T1000 (cell line): ENCODE results near the gene DPP4.

ENCODE experiments used
- DNase-seq: peaks from one replicate; lab custom pipeline; 2025; ENCODE audit warnings: mixed read lengths; lab: John Stamatoyannopoulos, UW

The DPP4 gene

GRCh38 chr2:162085090-162085891 lies 11.3 kb upstream of the DPP4 start:
- DNase-seq, result no peak

GRCh38 chr2:162084536-162084935 lies 10.5 kb upstream of the DPP4 start:
- no peak for DNase-seq

GRCh38 chr2:162082681-162083080 lies 8.7 kb upstream of the DPP4 start:
- no peak for DNase-seq

DNA sequence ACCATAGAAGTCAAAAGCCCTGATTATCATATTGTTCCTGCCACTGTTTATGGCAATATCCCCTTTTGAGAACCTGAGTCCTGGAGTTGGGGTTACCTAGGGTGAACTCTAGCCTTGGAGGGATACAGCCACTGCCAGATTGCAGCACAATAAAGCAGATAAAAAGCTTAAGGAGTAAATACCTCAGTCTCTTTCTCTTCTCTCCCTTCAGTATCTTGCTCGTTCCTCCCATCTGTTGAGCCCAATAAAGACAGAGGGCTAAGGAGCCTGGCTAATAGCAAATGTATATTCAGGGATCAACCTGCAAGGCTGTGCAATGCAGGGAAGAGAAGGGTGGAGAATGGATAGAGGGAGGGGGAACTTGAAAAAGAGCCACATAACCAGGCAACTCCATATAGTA lies 8.0 kb upstream of the DPP4 start:
- DNase-seq, result no peak

GRCh38 chr2:162079514-162079913 lies 5.5 kb upstream of the DPP4 start:
- DNase-seq, result no peak

GRCh38 chr2:162075689-162076132 lies 1.7 kb upstream of the DPP4 start:
- no peak for DNase-seq

- DNase-seq, result no peak
Measured at GRCh38 chr2:162074928-162075688, 1.1 kb upstream of the DPP4 start.

- DNase-seq, result no peak
Measured at GRCh38 chr2:162074632-162074895, 549 bp upstream of the DPP4 start.

DNA sequence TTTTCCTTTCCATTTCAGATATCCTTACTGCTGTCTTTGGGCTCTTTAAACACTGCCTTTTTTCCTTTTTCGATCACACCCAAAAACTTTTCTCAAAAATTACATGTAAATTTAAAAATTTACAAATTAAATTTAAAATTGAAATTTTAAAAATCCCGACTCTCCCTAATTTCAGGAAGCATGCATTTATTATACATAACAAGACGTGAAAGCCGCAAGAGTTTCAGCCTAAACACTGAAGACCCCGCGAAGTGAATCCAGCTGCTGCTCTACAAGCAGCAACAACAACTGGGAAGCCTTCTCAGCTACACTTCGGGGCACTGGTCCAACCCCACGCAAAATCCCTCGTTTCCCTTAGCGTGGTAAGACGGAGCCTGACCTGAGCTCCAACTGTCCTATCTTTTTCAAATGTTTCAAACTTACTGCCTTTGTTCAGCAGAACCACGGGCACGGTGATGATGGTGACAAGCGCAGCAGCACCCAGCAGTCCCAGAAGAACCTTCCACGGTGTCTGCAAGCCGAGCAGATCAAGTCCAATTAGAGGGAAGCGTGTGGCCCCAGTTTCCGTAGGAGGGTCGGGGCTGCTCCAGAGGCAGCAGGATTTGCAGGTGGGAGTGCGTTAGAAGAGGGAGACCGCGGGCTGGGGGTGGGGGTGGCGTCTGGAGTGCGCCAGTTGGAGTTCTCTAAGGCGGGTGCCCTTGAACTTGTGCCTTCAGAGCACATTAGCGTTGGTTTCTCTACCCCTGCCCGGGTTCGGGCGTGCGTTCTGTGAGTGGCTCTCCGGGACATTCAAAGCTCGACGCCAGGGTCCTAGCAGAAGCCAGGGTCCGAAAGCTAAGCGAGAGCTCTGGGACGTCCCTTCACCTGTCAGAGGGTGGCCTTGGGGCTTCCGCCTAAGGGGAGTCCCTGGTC lies 783 bp downstream of the DPP4 start:
- DNase-seq, result no peak

DNA sequence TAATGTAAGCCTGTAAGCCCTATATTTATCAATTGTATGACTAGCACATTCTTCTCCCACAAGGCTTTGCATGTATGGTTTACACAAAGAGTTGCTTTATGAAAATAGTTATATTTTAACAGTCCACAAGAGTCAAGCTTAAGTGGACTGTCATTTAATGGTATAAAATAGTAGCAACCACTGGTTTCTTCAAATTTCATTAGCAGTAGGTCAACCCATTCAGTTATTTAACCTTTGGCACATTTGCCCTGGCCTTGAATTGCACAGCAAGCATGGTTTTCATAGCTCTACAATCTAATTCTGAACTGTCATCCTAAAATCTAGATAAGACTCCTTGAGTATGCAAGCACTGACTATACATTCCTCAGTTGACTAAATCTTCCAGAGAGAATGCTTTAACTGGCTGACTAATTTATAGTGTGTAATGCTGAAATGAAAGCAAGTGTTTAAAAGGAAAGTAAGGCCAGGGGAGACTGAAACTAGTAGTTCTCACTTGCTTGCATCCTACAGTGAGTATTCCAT lies 1.8 kb downstream of the DPP4 start:
- DNase-seq, result no peak

DNA sequence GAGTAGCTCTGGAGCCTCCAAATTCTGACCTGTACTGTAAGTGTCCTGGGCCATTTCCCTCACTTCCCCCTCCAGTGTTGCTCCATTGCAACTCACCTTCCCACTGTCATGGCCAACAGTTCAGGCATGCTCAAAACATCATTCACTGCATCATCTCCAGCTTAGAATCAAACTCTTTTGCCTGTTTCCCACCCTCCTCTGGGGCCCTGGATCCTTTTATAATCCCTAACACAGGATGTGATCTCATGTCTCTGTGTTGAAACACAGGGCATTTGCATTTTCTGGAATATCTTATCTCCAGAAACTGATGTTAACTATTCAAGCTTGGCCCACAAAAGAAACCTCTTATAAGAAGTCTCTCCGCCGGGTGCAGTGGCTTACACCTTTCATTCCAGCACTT lies 3.0 kb downstream of the DPP4 start:
- DNase-seq, result no peak

DNA sequence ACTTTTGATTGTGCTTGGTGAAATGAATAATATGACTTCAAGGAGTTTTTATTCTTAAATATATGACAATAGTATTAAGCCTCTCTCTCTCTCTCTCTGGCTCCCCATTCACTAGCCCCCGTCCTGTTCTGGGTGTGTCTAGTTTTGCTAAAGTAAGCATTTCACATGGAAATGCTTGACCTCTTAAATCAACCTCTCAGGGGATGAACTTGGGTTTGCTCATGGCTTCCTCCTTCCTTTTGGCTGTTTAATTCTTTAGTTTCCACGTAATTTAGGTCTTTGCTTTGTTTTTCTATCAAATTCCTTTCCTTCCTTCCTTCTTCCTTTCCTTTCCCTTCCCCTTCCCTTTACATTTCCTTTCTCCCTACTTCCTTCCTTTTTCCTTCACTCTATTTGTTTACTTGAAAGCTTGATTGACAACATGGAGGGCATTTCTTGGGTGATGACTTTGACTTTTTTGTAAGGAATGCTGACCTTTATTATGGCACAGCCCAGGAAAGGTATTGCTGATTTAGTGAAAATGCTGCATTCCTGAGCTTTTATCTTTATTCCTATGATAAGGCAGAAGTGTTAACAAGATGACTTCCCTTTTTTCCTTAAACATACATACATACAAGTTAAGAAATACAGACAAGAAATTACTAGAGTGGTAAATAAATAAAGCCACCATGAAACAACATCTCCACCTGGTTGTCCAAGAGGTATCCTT lies 3.6 kb downstream of the DPP4 start:
- DNase-seq, result no peak

DNA sequence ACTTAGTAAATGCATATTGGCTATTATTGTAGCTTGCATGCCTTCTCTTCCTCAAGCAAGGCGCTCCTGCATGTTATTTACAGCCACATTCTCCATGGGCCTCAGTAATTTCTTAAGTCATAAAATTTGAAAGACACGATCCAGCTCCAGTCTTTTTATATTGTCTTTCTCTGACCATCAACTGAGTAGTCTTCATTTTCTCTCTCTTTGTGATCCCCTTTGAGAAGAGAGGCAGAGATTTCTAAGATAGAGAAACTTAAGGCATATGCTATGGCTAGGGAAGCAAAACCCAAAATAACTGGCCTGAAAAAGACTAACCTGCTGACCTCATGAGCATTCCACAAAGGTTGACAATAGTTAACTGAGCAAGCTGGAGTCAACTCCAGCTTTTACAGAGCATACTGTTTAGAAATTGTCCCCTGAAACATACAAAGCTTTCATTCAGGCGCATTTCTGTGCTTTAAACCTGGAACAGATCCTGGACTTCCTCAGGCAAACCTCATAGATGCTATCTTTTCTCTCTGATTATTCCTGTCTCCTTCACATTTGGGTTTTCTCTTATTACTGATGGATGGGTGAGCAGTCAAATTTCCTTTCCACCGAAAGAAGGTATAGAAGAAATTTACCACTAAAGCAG lies 4.6 kb downstream of the DPP4 start:
- DNase-seq, result no peak

GRCh38 chr2:162067596-162067995 lies 6.4 kb downstream of the DPP4 start:
- no peak for DNase-seq

DNA sequence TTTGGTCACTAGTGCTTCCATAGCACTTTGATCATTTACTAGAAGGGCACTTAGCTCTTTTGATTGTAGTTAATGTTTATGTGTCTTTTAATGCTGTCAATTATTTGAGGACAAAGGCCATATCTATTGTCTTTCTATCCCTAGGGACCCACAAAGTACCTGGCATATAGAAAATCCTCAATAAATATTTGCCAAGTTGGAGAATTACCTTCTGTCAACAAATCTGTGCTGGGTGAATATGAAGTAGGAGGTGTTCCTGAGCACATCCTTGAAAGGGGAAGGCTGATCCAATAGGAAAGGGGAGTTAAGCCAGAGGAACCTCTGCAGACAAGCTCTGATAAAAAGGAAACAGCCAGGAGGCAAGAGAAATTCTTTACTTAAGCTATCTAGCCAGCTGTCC lies 8.2 kb downstream of the DPP4 start:
- no peak for DNase-seq

- no peak for DNase-seq
Measured at GRCh38 chr2:162063899-162064298, 10.1 kb downstream of the DPP4 start.

DNA sequence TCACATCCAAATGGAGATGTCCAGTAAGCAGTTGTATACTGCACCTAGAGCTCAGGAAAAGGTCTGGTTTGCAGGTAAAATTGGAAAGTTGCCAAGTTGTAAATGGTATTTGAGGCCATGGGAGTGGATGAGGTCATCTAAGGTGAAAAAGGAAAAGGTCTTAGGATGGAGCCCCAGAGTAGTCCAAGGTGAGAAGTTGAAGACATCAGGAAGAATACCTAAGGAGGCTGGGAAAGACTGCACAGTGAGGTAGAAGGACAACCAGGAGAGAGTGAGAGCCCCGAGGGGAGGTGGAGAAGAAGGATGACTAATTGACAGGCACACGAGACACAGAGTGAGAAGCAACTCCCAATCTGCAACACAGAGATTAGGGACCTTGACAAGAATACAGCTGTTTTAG lies 10.7 kb downstream of the DPP4 start:
- DNase-seq, result no peak

GRCh38 chr2:162062559-162062958 lies 11.5 kb downstream of the DPP4 start:
- no peak for DNase-seq

GRCh38 chr2:162061021-162061420 lies 13.0 kb downstream of the DPP4 start:
- no peak for DNase-seq

GRCh38 chr2:162060532-162060931 lies 13.5 kb downstream of the DPP4 start:
- no peak for DNase-seq

DNA sequence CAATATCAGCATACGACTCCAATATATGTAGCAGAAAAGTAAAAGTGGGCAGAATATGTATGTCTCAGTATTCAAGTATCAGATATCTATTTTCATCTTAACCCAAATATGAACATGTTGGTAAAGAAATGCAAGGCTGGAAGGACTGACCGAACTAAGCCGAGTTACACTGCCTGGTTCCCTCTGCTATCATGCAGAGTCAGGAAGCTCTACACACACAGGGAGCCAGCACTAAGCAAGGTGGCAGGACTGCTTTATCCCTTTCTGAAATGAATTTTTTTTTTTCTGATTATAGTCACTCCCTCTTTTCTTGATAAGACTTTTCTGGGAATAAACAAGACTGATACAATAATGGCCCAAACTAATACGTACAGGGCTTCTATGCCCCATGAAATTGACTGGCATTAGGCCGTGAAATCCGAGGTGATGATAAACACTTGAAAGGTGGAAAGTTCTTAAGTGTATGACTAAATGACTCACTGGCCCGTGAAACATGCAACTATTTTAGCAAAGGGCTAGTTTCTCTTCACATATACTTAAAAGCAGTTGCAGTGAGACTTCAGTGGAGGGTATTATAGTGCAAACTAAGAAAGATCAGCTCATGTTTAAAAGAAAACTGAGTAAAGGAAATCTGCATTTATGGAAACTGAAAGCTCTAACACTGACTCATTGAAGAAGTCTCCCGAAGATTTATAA lies 14.9 kb downstream of the DPP4 start:
- no peak for DNase-seq
